ENCODE measurements around the gene CETP.

Gene CETP

GRCh38 chr16:56961851-56962281 is at the start of gene CETP:
Gene CETP, plus strand, starts transcription at chr16:56961950. Its CDS starts 30 bp downstream, at chr16:56961980.
- DNase-seq (ENCODE audit: low read depth, low spot score) = no peak
- H3K4me1 ChIP-seq (ENCODE audit: insufficient read depth, insufficient read length) = peaks cover 3% of the 10 kb centered on the region

GRCh38 chr16:56912746-56913708 is 48.7 kb upstream of the CETP start:
- peaks cover 10% of the 10 kb centered on the region for H3K4me1 ChIP-seq (ENCODE audit: insufficient read depth, insufficient read length)
- no peaks in the 10 kb centered on the region for H3K9me3 ChIP-seq (ENCODE audit: insufficient read depth, low read length)
- TF ChIP-seq YY1 (IDR thresholded peaks at IDR 0.05; ENCODE audit: insufficient read depth, insufficient read length) (no peak), SUZ12 (IDR thresholded peaks at IDR 0.05; ENCODE audit: extremely low read depth, insufficient read depth, insufficient read length) (no peak), ZNF274 (IDR thresholded peaks at IDR 0.05; ENCODE audit: low read depth, low read length) (no peak)
- no peak overlapping the region for H3K4me3 ChIP-seq (ENCODE audit: insufficient read length, low read depth)
- no peak overlapping the region for H3K9ac ChIP-seq (ENCODE audit: insufficient read length, low read depth)
- no peak for DNase-seq (ENCODE audit: low read depth, low spot score)
- H3K36me3 ChIP-seq (ENCODE audit: insufficient read depth, insufficient read length, low read length) = no peaks in the 10 kb centered on the region
- no peaks in the 10 kb centered on the region for H3K27me3 ChIP-seq (ENCODE audit: insufficient read depth, insufficient read length)

More at GRCh38 chr16:56961851-56962281, at the start of gene CETP:
- Histone ChIP-seq H3K36me3 (ENCODE audit: insufficient read depth, insufficient read length, low read length) (no peaks in the 10 kb centered on the region), H3K9me3 (ENCODE audit: insufficient read depth, low read length) (no peaks in the 10 kb centered on the region), H3K27me3 (ENCODE audit: insufficient read depth, insufficient read length) (no peaks in the 10 kb centered on the region), H3K9ac (ENCODE audit: insufficient read length, low read depth) (no peak within 1 kb of the TSS), H3K4me3 (ENCODE audit: insufficient read length, low read depth) (no peak within 1 kb of the TSS)
- TF ChIP-seq YY1 (IDR thresholded peaks at IDR 0.05; ENCODE audit: insufficient read depth, insufficient read length) (no peak), ZNF274 (IDR thresholded peaks at IDR 0.05; ENCODE audit: low read depth, low read length) (no peak), SUZ12 (IDR thresholded peaks at IDR 0.05; ENCODE audit: extremely low read depth, insufficient read depth, insufficient read length) (no peak)

GRCh38 chr16:56914896-56915295 is 46.9 kb upstream of the CETP start:
- TF ChIP-seq YY1 (IDR thresholded peaks at IDR 0.05; ENCODE audit: insufficient read depth, insufficient read length) = no peak
- no peak for TF ChIP-seq ZNF274 (IDR thresholded peaks at IDR 0.05; ENCODE audit: low read depth, low read length)
- TF ChIP-seq SUZ12 (IDR thresholded peaks at IDR 0.05; ENCODE audit: extremely low read depth, insufficient read depth, insufficient read length) = no peak
- peaks cover 10% of the 10 kb centered on the region for H3K4me1 ChIP-seq (ENCODE audit: insufficient read depth, insufficient read length)
- DNase-seq (ENCODE audit: low read depth, low spot score) = no peak
- H3K27me3 ChIP-seq (ENCODE audit: insufficient read depth, insufficient read length) = no peaks in the 10 kb centered on the region
- H3K9me3 ChIP-seq (ENCODE audit: insufficient read depth, low read length) = no peaks in the 10 kb centered on the region
- H3K9ac ChIP-seq (ENCODE audit: insufficient read length, low read depth) = no peak overlapping the region
- no peaks in the 10 kb centered on the region for H3K36me3 ChIP-seq (ENCODE audit: insufficient read depth, insufficient read length, low read length)
- no peak overlapping the region for H3K4me3 ChIP-seq (ENCODE audit: insufficient read length, low read depth)

GRCh38 chr16:56915336-56916119 is 46.2 kb upstream of the CETP start:
- H3K36me3 ChIP-seq (ENCODE audit: insufficient read depth, insufficient read length, low read length) = no peaks in the 10 kb centered on the region
- no peaks in the 10 kb centered on the region for H3K9me3 ChIP-seq (ENCODE audit: insufficient read depth, low read length)
- no peak overlapping the region for H3K9ac ChIP-seq (ENCODE audit: insufficient read length, low read depth)
- TF ChIP-seq ZNF274 (IDR thresholded peaks at IDR 0.05; ENCODE audit: low read depth, low read length) (no peak), SUZ12 (IDR thresholded peaks at IDR 0.05; ENCODE audit: extremely low read depth, insufficient read depth, insufficient read length) (no peak), YY1 (IDR thresholded peaks at IDR 0.05; ENCODE audit: insufficient read depth, insufficient read length) (no peak)
- no peaks in the 10 kb centered on the region for H3K27me3 ChIP-seq (ENCODE audit: insufficient read depth, insufficient read length)
- no peak for DNase-seq (ENCODE audit: low read depth, low spot score)
- H3K4me3 ChIP-seq (ENCODE audit: insufficient read length, low read depth) = no peak overlapping the region
- peaks cover 10% of the 10 kb centered on the region for H3K4me1 ChIP-seq (ENCODE audit: insufficient read depth, insufficient read length)

GRCh38 chr16:56916571-56917403 is 45.0 kb upstream of the CETP start:
- H3K36me3 ChIP-seq (ENCODE audit: insufficient read depth, insufficient read length, low read length) = no peaks in the 10 kb centered on the region
- TF ChIP-seq SUZ12 (IDR thresholded peaks at IDR 0.05; ENCODE audit: extremely low read depth, insufficient read depth, insufficient read length) (no peak), YY1 (IDR thresholded peaks at IDR 0.05; ENCODE audit: insufficient read depth, insufficient read length) (no peak), ZNF274 (IDR thresholded peaks at IDR 0.05; ENCODE audit: low read depth, low read length) (no peak)
- no peak overlapping the region for H3K4me3 ChIP-seq (ENCODE audit: insufficient read length, low read depth)
- DNase-seq (ENCODE audit: low read depth, low spot score) = no peak
- H3K9me3 ChIP-seq (ENCODE audit: insufficient read depth, low read length) = no peaks in the 10 kb centered on the region
- H3K27me3 ChIP-seq (ENCODE audit: insufficient read depth, insufficient read length) = no peaks in the 10 kb centered on the region
- H3K4me1 ChIP-seq (ENCODE audit: insufficient read depth, insufficient read length) = peaks cover 7% of the 10 kb centered on the region
- no peak overlapping the region for H3K9ac ChIP-seq (ENCODE audit: insufficient read length, low read depth)

GRCh38 chr16:56918467-56919012 is 43.2 kb upstream of the CETP start:
- TF ChIP-seq YY1 (IDR thresholded peaks at IDR 0.05; ENCODE audit: insufficient read depth, insufficient read length) (no peak), SUZ12 (IDR thresholded peaks at IDR 0.05; ENCODE audit: extremely low read depth, insufficient read depth, insufficient read length) (no peak), ZNF274 (IDR thresholded peaks at IDR 0.05; ENCODE audit: low read depth, low read length) (no peak)
- no peak for DNase-seq (ENCODE audit: low read depth, low spot score)
- H3K27me3 ChIP-seq (ENCODE audit: insufficient read depth, insufficient read length) = no peaks in the 10 kb centered on the region
- H3K36me3 ChIP-seq (ENCODE audit: insufficient read depth, insufficient read length, low read length) = no peaks in the 10 kb centered on the region
- no peak overlapping the region for H3K4me3 ChIP-seq (ENCODE audit: insufficient read length, low read depth)
- no peaks in the 10 kb centered on the region for H3K4me1 ChIP-seq (ENCODE audit: insufficient read depth, insufficient read length)
- H3K9ac ChIP-seq (ENCODE audit: insufficient read length, low read depth) = no peak overlapping the region
- no peaks in the 10 kb centered on the region for H3K9me3 ChIP-seq (ENCODE audit: insufficient read depth, low read length)

Measured in NT2/D1 (cell line).